Motor neuron (in vitro differentiated cells): Measurements from ENCODE around the gene CLEC4G. TPM values are rescaled to one million over a fixed set of nuclear protein-coding genes. Genes with fewer than 3 reads are reported as not detected.
A peak's percentile ranks its signal among the peaks of the same experiment; 100 is the strongest.

Source experiments
- ATAC-seq, 8 experiments: fragments of 200-7000 bp; cut with Tn5 transposase; replicated peaks in 6 of 8; 2 replicates each; pipeline ENCODE4 v1.8.0; 2021; ENCODE audit warnings: mild to moderate bottlenecking in 8 of 8, moderate library complexity in 8 of 8
- H3K27ac ChIP-seq, 2 donors: fragments of 250-450 bp; sonication (Bioruptor Pico); 2 replicates each; pipeline ENCODE4 v1.9.0; 2021; ENCODE audit warnings: antibody characterized with exemption in 2 of 2, mild to moderate bottlenecking in 2 of 2, moderate library complexity in 1 of 2
- H3K4me1 ChIP-seq, 2 donors: fragments of 250-450 bp; sonication (Bioruptor Pico); replicated peaks in 1 of 2; 2 replicates each; pipeline ENCODE4 v1.6.1; 2021; ENCODE audit warnings: antibody characterized with exemption in 2 of 2, mild to moderate bottlenecking in 2 of 2, moderate library complexity in 1 of 2
- H3K4me3 ChIP-seq, 5 donors: fragments of 250-450 bp; sonication (Bioruptor Pico); 2 replicates each; pipeline ENCODE4 v1.9.0; 2021; ENCODE audit warnings: antibody characterized with exemption in 5 of 5, mild to moderate bottlenecking in 5 of 5, moderate library complexity in 4 of 5
- WGBS, 10 experiments: fragments of 450-650 bp; shearing (Covaris generic); methylation state at CpG; one replicate each; pipeline ENCODE4 v1.0.0; 2022; 5-methylcytosine and 5-hydroxymethylcytosine counted together
- in situ Hi-C, 9 experiments: fragments of 400-800 bp; cut with MboI; loops; one replicate each; pipeline ENCODE4 v1.15.0; 2021; ENCODE audit warnings: low sequenced_read_pairs in 9 of 9, low pct_unique_long_range_greater_than_20kb in 2 of 9; ENCODE audit not compliant: unreplicated experiment in 9 of 9
- total RNA-seq, 8 experiments: library from RNA; unstranded; fragments of 300-600 nt; gene quantifications; 2 replicates each; pipeline versions ENCODE4 v1.2.3 to v1.2.4, GENCODE V29; 2022

The CLEC4G gene
- total RNA-seq, 8 experiments from 2014 or later = 0.20 TPM; not detected in 7

DNA sequence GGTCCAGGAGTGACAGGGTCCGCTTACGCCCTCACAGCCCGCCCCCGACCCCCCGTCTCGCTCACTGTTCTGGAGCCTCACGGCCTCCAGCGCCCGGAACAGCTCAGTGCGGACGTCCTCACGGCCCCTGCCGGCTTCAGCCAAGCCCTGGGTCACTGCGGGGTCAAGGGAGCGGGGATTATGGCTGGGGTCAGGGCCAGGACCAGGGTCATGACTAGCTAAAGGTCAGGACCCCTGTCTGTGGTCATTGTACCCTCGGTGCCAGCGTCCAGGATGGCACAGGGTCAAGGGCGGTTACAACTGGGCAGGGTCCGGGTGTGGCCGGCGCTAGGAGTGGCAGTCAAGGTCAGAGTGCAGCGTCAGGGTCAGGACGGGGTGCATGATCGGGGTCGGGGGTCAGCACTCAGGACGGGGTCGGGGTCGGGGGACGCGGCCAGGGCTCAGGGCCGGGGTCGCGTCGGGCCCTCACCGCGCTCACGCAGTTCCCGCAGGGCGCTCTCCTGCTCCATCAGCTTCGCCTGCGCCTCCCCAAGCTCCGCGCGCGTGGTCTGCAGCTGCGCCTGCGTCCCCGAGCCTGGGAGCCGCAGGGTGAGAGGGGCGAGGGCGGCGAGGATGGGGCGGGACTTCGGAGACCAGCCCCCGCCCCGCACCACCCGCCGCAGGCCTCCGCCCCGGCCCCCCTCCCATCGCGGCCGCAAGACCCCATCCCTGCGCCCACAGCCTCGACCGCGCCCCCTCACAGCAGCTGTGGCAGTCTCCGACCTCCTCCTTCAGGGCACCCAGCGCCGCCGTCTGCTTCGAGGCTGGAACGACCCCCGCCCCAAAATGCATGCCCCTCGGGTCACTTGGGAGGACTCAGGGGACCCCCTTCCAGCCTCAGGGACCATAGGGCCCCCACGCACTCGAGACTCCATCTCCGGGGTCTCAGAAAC lies 1.4 kb downstream of the CLEC4G start:
- Histone ChIP-seq H3K27ac (no peak overlapping the region), H3K4me3 (no peak overlapping the region), H3K4me1 (no peaks in the 10 kb centered on the region)
- WGBS, 10 experiments = 2% methylated on average over 12 of the region's 78 CpGs; no CpG with 5 or more reads in 9 of the 10 experiments
- ATAC-seq = no peak
- in situ Hi-C loops = no loop called here

DNA sequence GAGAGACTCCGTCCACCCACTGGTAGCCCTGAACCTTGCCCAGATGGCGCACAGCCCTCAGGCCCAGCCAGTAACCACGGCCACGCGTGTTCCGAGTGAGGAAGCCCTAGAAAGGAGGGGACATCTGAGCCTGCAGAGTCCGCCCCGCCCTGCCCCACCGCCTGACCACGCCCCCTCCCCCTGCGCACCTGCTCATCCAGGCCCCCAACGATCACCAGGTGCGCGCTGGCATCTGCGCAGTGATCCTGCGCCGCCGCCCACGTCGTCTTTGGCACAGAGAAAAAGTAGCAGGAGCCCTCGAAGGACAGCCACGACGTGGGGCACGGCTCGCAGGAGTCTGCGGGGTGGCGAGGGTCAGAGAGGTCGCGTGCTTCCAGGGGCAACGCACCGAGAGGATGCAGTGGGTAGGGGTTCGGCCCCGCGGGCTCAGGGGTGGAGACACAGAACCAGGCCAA lies 2.1 kb downstream of the CLEC4G start:
- H3K27ac ChIP-seq = no peak overlapping the region
- in situ Hi-C loops = no loop called here
- WGBS, 10 experiments = 25 to 40% methylated on average over 1 to 4 of the region's 34 CpGs; no CpG with 5 or more reads in 8 of the 10 experiments
- no peak for ATAC-seq
- H3K4me1 ChIP-seq = no peaks in the 10 kb centered on the region
- no peak overlapping the region for H3K4me3 ChIP-seq

DNA sequence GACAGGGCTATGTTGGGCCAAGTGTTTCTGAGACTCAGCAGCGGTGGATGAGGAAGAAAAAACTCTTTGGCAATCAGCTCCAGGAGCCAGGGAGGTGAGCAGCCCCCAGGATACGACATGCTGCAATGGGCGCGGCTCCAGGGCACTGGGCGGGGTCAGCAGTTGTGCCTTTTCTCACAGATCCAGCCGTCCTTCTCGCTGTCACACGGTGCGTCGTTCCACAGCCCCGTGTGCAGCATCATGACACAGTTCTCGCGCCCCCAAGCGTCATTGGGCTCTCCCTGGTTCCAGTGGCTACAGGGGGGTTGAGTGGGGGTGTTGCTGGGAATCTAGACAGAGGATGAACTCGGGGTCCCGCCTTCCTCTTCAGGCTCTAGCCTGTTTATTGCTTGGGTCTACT lies 2.7 kb downstream of the CLEC4G start:
- in situ Hi-C loops = no loop called here
- 4 to 100% (median 19%) methylated on average over 1 to 12 of the region's 16 CpGs; no CpG with 5 or more reads in 2 of the 10 experiments for WGBS, 10 experiments
- peak in 3 of 8 experiments; percentile 15 to 69 (median 32) for ATAC-seq
- no peak overlapping the region for H3K27ac ChIP-seq
- no peaks in the 10 kb centered on the region for H3K4me1 ChIP-seq
- no peak overlapping the region for H3K4me3 ChIP-seq

DNA sequence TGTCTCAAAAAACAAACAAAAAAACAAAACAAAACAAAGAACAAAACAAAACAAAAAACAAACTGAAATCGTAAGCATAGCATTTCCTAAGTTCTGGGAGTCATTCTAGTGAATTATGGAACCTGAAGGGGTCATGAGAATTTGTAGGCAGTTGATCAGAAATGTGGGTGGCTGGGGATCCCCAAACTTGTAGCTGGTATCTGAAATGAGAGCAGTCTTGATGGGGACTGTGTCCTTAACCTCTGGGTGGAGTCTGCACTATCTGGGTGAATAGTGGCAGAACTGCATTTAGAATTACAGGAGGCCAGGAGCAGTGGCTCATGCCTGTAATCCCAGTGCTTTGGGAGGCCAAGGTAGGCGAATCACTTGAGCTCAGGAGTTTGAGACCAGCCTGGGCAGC lies 6.1 kb downstream of the CLEC4G start:
- in situ Hi-C loops = no loop called here
- H3K4me1 ChIP-seq = peaks cover 0 to 3% of the 10 kb centered on the region in 2 donors
- ATAC-seq = no peak
- H3K4me3 ChIP-seq = no peak overlapping the region
- 0 to 50% (median 13%) methylated on average over 1 to 2 of the region's 2 CpGs; no CpG with 5 or more reads in 1 of the 10 experiments for WGBS, 10 experiments
- no peak overlapping the region for H3K27ac ChIP-seq

DNA sequence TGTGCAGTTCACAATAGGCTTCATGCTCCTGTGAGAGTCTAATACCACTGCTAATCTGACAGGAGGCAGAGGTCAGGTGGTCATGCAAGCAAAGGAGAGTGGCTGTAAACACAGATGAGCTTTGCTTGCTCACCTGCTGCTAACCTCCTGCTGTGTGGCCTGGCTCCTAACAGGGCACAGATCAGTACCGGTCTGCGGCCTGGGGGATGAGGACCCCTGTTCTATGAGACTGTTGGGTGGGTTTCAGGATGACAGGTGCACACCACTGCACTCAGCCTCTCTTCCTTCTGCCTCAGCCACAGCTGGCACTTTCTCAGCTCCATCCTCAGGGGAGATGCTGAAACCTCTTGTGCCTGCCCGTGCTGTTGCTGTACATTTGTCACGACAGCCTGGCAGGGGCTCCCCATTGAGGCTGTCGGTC lies 9.7 kb downstream of the CLEC4G start:
- ATAC-seq = peak in 1 of 8 experiments; percentile 27
- no peak overlapping the region for H3K27ac ChIP-seq
- in situ Hi-C loops = no loop called here
- peaks cover 0 to 3% of the 10 kb centered on the region in 2 donors for H3K4me1 ChIP-seq
- no peak overlapping the region for H3K4me3 ChIP-seq
- WGBS, 10 experiments = 27 to 63% (median 45%) methylated on average over 2 to 4 of the region's 5 CpGs; no CpG with 5 or more reads in 5 of the 10 experiments

DNA sequence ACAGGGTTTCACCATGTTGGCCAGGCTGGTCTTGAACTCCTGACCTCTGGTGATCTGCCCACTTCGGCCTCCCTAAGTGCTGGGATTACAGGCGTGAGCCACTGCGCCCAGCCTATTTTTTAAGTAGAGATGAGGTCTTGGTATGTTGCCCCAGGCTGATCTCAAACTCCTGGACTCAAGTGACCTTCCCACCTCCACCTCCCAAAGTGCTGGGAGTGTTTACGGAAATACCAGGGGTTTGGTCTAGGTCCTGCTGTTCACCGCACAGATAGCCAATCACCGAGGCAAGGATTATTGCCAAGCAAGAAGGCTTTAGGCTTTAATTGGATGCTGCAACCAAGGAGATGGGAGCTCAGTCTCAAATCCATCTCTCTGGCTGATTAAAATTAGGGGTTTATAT lies 11.6 kb downstream of the CLEC4G start:
- WGBS, 10 experiments = 29 to 100% (median 80%) methylated on average over 1 to 5 of the region's 6 CpGs; no CpG with 5 or more reads in 3 of the 10 experiments
- ATAC-seq = no peak

DNA sequence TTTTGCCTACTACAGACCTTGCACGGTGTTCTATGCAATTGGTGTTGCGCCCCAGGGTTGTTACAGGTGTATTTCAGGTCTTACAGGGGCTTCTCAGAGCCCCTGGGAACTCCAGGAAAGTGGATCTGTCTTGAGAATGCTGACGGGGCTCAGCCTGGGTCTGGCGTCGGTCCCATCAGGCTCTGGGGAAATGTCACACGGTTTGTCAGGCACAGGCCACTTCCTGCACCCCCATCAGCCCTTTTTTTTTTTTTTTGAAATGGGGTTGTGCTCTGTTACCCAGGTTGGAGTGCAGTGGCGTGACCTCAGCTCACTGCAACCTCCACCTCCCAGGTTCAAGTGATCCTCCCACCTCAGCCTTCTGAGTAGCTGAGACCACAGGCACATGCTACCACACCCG lies 13.2 kb downstream of the CLEC4G start:
- in situ Hi-C loops = no loop called here
- no peak for ATAC-seq

More for the DNA sequence above, 11.6 kb downstream of the CLEC4G start:
- Histone ChIP-seq H3K4me3 (no peak overlapping the region), H3K27ac (no peak overlapping the region), H3K4me1 (peaks cover 0 to 3% of the 10 kb centered on the region in 2 donors)
- in situ Hi-C loops = no loop called here

DNA sequence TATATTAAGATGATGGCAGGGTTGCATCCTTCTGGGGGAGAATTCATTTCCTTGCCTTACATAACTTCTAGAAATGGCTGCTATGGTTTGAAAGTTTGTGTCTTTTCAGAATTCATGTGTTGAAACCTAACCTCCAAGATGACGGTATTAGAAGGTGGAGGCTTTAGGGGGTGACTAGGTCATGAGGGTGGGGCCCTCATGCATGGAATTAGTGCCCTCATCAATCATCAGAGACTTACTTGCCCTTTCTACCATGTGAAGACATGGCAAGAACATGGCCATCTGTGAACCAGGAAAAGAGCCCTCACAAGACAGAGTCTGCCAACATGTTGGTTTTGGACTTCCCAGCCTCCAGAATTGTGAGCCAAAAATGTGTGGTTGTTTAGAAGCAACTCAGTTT lies 15.1 kb downstream of the CLEC4G start:
- no peak for ATAC-seq
- Histone ChIP-seq H3K4me3 (no peak overlapping the region), H3K4me1 (no peaks in the 10 kb centered on the region), H3K27ac (no peak overlapping the region)
- WGBS, 10 experiments = 0 to 67% (median 54%) methylated on average over 1 of the region's 1 CpG; no CpG with 5 or more reads in 4 of the 10 experiments
- in situ Hi-C loops = no loop called here

More for the DNA sequence above, 13.2 kb downstream of the CLEC4G start:
- Histone ChIP-seq H3K27ac (no peak overlapping the region), H3K4me1 (peaks cover 0 to 3% of the 10 kb centered on the region in 2 donors), H3K4me3 (no peak overlapping the region)
- 0 to 83% (median 40%) methylated on average over 1 to 3 of the region's 8 CpGs; no CpG with 5 or more reads in 5 of the 10 experiments for WGBS, 10 experiments

DNA sequence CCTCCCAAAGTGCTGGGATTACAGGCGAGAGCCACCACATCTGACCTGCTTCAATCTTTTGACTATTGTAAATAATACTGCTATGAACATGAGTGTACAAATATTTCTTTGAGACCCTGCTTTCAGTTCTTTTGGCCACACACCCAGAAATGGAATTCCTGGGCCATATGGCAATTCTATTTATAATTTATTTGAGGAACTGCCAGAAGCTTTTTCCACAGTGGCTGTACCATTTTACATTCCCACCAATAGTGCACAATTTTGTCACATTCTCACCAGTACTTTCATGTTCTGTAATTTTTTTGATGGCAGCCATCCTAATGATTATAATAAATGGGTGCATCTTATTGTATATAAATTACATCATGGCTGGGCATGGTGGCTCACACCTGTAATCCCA lies 16.2 kb downstream of the CLEC4G start:
- in situ Hi-C loops = no loop called here
- no peak for ATAC-seq

DNA sequence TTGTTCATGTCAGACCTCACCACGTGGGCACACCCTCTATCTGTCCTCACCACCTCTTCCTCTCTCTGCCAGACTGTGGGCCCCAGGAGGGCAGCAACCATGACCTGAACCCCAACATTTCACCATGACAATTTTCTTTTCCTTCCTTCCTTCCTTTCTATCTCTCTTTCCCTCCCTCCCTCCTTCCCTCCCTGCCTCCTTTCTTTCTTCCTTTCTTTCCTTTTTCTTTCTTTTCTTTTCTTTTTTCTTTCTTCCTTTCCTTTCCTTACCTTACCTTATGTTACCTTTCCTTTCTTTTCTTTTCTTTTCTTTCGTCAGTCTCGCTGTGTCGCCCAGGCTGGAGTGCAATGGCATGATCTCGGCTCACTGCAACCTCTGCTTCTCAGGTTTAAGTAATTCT lies 21.3 kb downstream of the CLEC4G start:
- Histone ChIP-seq H3K4me3 (no peak overlapping the region), H3K4me1 (no peaks in the 10 kb centered on the region), H3K27ac (no peak overlapping the region)
- 18 to 90% (median 77%) methylated on average over 3 to 5 of the region's 5 CpGs; no CpG with 5 or more reads in 1 of the 10 experiments for WGBS, 10 experiments
- in situ Hi-C loops = no loop called here
- ATAC-seq = no peak

More for the DNA sequence above, 16.2 kb downstream of the CLEC4G start:
- H3K4me1 ChIP-seq = no peaks in the 10 kb centered on the region
- no peak overlapping the region for H3K4me3 ChIP-seq
- WGBS, 10 experiments = 40 to 86% methylated on average over 1 of the region's 1 CpG; no CpG with 5 or more reads in 8 of the 10 experiments
- no peak overlapping the region for H3K27ac ChIP-seq

DNA sequence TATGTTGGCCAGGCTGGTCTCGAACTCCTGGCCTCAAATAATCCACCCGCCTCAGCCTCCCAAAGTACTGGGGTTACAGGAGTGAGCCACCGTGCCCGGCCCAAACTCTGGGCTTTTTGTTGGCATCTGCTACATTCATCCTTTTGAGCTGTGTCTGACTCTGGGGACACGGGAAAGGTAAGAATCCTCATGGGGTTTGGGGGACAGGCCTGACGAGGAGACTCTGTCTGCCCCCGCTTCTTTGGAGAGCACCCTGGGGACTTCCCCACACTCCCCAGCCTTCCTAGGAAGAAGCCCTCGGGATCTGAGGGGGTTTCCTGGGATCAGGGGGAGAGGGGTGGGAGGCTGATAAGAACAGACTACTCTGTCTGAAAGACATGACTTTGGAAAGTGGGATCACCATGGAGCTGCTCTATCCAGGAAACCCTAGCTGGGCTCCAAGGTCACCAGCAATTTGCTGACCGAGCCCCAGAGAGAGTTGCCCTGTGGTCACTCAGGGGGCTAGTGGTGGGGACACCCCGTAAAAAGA lies 21.9 kb downstream of the CLEC4G start:
- Histone ChIP-seq H3K27ac (no peak overlapping the region), H3K4me3 (no peak overlapping the region), H3K4me1 (no peaks in the 10 kb centered on the region)
- 0 to 80% (median 60%) methylated on average over 1 of the region's 10 CpGs; no CpG with 5 or more reads in 6 of the 10 experiments for WGBS, 10 experiments
- in situ Hi-C loops = no loop called here
- no peak for ATAC-seq

DNA sequence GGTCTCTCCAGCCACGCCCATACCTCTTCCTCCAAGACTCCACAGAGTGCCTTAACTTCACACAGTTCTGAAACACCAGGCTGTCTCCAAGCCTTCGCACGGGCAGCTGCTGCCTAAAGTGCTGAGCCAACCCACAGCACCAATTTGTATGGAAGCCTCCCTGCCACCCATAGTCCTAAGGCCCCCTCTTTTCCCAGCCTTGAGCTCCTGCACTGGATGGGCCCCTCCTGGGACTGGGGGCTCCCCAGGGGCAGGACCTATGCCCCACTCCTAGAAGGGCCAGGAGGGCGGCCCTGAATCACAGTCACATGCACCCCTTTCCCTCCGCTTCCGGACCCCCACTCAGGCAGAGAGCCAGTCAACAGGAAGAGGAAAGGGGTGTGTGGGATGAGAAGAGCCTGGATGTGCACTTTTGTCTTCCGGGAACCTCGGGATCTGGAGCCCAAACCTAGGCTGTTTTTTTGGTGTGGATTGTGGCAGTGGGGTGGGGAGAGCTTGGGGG lies 24.9 kb downstream of the CLEC4G start:
- ATAC-seq = no peak
- 0 to 60% (median 33%) methylated on average over 1 to 5 of the region's 8 CpGs; no CpG with 5 or more reads in 5 of the 10 experiments for WGBS, 10 experiments

More for the DNA sequence above, 24.9 kb downstream of the CLEC4G start:
- no peak overlapping the region for H3K27ac ChIP-seq
- H3K4me3 ChIP-seq = no peak overlapping the region
- H3K4me1 ChIP-seq = no peaks in the 10 kb centered on the region
- in situ Hi-C loops = no loop called here
